NCI-H2081 (cell line): Measurements from ENCODE around the gene NDUFB10.
A peak's percentile ranks its signal among the peaks of the same experiment; 100 is the strongest.

Experiments
- DNase-seq, 2 experiments: peaks; one replicate each; lab custom pipeline; 2025; lab: John Stamatoyannopoulos, UW

The NDUFB10 gene

DNA sequence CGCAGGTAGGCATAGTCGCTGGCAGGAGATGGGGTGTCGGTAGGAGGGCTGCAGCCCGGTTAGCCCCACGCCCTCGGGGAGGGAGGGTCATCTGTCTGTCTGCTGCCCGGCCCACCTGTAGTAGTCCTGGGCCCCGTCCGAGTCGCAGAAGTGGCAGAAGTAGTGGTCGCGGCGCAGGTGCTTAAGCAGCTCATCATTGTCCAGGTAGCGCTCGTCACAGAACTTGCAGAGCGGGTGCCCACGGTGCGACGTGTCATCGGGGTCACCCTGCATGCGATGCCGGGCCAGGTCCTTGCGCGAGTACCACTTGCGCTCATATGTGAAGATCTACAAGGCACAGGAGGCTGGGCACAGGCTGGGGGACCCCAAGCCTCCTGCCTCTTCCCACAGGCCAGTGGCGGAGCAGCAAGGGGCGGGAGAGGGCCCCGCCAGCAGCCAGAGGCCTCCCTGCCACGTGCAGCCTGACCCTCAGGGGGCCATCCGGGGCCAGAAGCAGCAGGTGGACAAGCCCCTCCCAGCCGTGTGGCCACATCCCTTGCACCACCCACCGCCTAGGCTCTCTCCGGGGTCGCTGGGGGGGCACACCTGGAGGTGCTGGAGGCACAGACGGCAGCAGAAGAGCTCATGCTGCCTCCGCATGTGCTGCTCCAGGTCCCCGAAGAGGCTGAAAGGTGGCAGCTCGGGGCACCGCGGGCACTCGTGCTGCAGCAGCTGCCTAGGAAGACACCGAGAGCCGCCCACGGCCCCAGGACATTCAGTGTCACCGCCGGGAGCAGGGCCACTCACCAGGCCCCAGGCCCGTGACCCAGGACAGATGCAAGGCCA, 43.3 kb downstream of the NDUFB10 start:
- DNase-seq = no peak

DNA sequence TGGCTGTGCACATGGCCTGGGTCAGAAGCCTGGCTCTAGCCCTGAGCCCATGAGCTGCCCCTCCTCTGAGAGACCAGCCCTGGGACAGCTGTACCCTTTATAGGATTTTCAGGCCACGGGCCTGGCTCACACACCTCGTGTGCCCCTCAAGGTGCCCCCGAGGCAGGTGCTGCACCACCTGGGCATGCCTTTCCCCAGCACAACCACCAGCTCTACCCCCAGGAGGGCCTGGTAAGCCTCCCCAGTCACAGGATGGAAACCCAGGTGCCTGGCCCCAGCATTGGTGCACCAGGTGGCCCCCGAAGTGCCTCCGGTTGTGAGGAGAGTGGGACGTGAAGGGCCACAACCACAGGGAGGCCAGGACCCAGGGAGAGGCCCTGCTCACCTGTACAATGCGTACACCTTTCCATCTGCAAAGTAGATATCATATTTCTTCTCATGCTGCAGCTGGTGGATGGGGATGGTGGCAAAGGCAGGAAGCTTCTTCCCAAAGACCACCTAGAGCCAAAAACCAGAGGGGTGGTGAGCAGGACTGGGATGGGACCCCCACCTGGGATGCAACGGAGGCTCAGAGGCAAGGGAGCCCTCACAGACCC, 44.0 kb downstream of the NDUFB10 start:
- DNase-seq = no peak

DNA sequence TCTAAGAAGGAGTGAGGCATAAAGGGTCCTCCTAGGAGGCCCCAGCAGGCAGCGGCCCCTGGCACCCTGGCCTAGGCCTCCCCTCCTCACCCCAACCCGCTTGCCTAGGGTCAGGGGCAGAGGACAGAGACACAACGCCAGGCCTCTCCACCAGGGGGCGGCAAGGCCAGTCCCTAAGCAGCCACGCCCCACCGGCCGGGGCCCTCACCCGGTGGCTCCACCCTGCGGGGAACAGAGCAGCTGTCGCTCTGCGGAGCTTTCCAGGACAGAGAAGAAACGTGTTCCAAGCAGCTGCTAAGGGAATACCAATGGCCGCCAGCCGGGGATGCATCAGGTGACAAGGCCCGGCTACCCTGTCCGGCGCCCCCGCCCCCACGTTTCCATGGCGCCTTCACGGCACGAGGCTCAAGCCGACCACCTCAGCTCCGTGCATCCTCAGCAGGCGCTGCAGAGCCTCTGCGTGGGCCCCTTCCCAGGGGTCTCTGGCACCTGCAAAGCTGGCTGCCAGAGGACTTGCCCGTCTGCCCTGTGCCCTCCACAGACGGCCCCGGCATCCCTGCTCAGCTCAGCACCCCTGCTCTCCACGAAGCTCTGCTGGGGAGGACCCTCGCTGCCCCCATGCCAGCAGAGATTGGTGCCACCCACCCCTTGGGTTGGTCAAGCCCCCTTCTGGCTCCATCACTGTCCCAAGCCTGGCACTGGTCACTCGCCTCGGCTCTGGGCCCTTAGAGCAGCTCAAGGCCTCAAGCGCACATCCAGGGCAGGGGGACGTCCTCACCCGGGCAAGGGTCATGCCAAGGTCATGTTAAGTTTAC, 44.7 kb downstream of the NDUFB10 start:
- peak; percentile 91 to 93 for DNase-seq

DNA sequence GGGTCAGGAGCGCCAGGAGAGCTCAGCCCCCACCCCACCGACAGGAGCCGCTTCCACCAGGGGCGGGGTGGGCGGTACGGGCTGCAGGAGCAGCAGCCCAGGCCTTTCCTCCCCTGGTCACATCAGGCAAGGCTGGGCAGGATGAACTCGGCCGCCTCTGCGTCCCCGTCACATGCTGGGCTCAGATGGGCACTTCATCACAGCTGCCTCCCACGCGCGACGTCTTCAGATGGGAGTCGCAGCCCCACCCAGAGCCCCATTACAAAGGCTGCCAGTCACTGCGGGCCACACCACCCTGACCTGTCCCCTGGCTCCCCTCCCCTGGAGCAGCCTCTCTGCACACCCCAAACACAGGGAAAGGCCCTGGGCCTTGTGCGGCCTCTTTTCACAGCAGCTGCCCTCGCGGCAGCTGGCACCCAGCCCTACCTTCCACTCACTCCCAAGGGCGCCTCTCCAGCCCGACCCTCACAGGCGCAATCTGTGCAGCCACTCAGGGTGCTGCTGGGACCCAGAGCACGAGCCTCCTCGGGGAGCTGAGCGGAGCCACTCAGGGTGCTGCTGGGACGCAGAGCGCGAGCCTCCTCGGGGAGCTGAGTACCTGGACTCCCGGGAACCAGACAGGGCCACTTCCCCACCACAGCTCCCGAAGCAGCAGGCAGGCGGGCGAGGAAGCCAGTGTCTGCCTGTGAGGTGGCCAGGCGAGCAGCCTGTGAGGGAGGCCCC, 45.6 kb downstream of the NDUFB10 start:
- DNase-seq = peak in 1 of 2 experiments; percentile 42

DNA sequence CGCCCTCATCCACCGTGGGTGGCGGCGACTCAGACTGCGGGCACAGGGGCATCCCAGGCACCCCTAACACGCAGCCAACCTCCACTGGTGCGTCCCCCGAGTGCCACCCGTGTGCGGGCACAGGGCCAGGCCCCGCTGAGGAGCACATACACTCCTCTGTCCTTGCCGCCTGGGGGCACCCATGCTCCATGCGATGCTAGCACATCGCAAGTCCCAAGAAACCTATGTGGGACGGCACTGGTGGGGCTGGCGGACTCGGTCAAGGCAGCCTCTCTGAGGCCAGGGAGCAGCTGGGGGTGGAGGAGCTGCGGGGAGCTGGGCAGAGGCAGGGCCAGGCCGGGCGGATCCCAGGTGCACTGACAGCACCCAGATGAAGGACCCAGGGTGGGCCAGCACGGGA, 46.3 kb downstream of the NDUFB10 start:
- DNase-seq = no peak

DNA sequence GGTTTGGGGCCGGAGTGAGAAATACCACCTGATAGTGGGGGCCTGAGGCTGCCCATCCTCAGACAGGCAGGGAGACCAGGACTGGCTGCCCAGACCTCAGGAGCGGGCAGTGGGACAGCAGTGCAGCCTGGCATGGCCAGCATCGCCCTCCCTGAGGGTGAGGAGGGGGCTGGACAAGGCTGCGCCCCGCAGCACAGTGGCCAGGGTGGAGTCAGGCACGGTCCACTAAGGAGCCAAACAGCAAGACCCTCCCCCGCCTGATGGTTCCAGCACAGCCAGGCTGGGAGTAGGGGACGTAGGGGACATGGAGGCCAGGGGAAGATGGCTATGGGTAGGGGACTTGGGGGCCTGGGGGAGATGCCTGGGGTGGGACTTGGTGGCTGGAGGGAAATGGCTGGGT, 47.0 kb downstream of the NDUFB10 start:
- DNase-seq = no peak

DNA sequence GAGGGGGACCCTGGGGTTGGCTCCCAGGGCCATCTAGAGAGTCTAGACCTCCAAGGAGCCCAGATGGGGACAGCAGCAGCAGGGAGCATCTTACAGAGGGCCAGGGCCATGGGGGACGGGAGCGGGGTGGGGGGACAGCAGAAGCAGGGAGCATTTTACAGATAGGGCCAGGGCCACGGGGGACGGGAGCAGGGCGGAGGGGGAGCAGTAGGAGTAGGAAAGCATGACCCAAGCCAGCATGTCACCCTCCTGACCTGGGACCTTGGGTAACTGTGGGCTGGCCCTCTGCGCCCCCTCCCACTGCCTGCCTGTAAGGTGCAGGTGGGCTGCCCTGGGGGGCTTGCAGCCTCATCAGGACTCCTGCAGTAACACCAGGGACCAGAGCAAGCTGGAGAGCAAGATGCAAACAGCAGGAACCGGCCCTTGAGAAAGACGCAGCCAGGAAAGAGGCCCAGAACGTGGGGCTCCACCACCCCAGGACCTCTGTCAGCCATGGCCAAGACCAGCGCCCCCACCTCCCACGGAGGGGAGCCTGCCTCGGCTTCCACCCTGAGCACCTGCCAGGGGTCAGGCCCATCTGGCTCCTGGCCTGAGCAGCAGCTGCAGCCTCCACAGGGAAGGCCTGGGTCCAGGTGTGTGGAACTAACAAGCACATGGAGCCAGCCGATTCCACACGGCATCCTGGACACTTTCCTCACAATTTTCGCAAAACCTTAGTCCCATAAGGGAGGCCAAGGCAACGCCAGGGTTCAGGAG, 47.9 kb downstream of the NDUFB10 start:
- DNase-seq = peak in 1 of 2 experiments; percentile 24

DNA sequence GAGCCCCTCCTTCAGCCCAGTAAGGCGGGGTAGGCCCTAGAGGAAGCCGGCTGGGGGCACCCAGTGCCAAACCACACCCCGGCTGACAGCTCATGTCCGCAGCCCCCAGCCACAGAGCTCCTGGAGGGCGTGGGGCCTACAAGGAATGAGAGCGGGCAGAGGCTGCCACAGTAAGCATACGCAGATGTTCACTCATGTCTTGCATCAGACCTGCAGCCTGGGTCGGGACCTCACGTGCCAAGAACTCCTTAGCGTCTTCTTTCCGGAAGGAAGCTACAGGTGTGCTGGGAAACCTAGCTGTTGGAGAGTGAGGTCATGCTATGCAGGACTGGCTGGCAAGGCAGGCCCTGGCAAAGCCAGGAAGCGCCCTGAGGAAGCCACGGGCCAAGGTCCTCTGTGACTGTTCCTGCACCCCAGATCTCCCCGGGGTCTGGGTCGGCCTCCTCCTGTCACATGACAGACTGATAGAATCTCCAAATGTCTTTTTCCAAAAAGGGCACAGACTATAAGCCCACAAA, 48.7 kb downstream of the NDUFB10 start:
- peak in 1 of 2 experiments; percentile 15 for DNase-seq

DNA sequence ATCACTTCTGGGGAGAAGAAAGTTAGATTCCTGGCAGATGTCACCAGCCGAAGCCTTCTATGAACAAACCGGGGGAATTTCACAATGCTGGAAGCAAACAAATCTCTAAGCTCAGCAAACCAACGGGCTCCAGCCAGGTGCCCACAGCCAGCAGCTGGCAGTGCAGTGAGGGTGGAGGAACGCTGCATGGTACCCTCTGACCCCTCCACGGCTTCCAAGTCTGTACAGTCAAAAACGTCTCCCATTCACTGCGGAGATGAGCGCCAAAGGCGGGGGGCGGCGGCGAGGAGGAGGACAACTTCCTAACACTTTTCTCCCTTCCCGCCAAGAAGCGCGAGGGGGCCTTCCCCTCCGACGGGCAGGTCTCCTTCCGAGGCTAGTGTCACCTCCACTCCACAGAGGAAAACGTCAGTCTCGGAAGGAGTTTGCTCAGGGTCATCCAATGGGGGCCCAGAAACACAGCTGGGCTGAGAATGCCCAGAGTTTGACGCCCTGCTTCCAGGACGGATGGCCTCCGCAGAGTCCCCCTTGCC, 49.4 kb downstream of the NDUFB10 start:
- DNase-seq = peak in 1 of 2 experiments; percentile 11

DNA sequence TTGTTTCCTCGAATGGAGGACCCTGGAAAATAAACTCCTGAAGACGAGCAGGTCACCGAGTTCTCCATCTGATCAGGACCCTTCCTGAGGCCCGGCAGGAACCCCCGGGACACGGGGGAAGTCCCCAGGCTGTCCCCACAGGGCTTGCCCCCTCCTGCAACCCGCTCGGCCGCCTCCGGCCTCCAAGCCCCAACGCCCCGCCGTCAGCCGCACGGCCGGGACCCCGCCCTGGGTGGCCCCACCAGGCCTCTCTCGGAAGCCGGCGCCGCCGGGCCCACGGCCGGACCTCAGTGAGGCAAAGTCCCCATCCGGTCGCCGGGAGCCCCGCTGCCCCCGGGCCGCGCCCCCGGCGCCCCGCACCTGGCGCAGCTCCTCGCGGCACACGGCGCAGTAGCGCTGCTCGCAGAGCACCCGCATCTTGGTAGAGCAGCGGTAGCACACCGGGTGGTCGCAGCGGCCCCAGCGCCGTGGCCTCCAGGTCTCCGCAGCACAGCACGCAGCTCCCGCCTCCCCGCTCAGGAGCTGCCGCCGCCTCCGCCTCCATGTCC, 49.9 kb downstream of the NDUFB10 start:
- no peak for DNase-seq

DNA sequence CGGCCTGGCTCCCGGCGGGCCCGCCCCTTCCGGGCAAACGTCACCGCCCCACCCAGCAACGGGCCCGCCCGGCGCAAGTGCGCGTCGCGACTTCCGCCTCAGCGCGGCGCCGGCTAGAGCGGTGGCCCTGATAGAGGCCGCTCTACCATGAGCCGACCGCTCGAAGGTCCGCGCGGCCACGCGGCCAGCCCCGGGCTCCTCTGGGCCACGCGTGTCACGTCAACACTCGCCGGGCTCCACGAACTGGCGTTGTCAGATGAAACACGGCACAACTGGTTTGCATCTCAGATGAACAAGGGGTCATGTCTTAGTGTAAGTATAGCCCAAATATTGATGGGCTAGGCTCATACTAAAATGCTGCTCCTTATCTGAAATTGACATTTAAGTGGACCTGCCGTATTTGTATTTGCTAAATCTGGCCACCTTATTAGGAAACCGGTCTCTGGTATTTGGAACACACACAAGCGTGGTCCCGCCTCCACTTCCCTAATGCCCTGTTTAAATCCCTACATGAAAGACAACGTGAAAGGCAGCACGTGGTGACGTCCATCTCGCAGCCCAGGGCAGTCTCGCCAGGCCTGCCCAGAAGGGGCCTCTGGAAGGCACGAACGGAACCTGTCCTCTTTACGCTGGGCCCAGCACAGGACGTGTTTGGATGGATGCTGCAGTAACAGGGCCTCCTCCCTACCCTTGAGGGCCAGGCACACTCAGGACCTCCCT, 50.6 kb downstream of the NDUFB10 start, which contains the start of gene ZNF598:
Gene ZNF598 (minus strand): TSS at position 31 of the 720 bp plus-strand sequence.
- peak; percentile 80 to 88 for DNase-seq
